GM23338 (cell line): ENCODE data around the gene PRTN3. TPM values are rescaled to one million over a fixed set of nuclear protein-coding genes. Genes with fewer than 3 reads are reported as not detected.

Experiments used
- ATAC-seq: fragments of 200-7000 bp; cut with Tn5 transposase; 3 replicates; pipeline ENCODE4 v1.9.1; 2020
- DNase-seq: peaks from one replicate; pipeline ENCODE4 v3.0.0-alpha.2; 2015; ENCODE audit warnings: low spot score
- H2AFZ ChIP-seq: fragments of 200-600 bp; sonication (generic); 2 replicates; pipeline ENCODE4 v1.8.0; 2016; ENCODE audit warnings: antibody characterized with exemption, mild to moderate bottlenecking, moderate library complexity
- H3F3A ChIP-seq: fragments of 200-600 bp; sonication (generic); replicated peaks from 2 replicates; pipeline ENCODE4 v1.8.0; 2017; ENCODE audit warnings: antibody characterized with exemption, mixed run types, low read depth
- H3K27ac ChIP-seq: fragments of 200-600 bp; sonication (generic); 2 replicates; pipeline ENCODE4 v1.6.1; 2016; ENCODE audit warnings: low read depth
- H3K27me3 ChIP-seq: fragments of 200-600 bp; sonication (generic); 2 replicates; pipeline ENCODE4 v1.8.0; 2016; ENCODE audit warnings: mild to moderate bottlenecking, mixed run types, moderate library complexity; ENCODE audit not compliant: insufficient read depth
- H3K36me3 ChIP-seq: fragments of 200-600 bp; sonication (generic); 2 replicates; pipeline ENCODE4 v1.8.0; 2016; ENCODE audit warnings: mild to moderate bottlenecking; ENCODE audit not compliant: insufficient read depth
- H3K4me1 ChIP-seq: fragments of 200-600 bp; sonication (generic); 2 replicates; pipeline ENCODE4 v1.8.0; 2016; ENCODE audit warnings: mild to moderate bottlenecking, moderate library complexity; ENCODE audit not compliant: insufficient read depth
- H3K4me2 ChIP-seq: fragments of 200-600 bp; sonication (generic); 2 replicates; pipeline ENCODE4 v1.7.1; 2017; ENCODE audit warnings: mixed run types
- H3K4me3 ChIP-seq: fragments of 200-600 bp; sonication (generic); 2 replicates; pipeline ENCODE4 v1.6.1; 2016; ENCODE audit warnings: mixed run types
- H3K79me2 ChIP-seq: fragments of 200-600 bp; sonication (generic); replicated peaks from 2 replicates; pipeline ENCODE4 v1.8.0; 2017; ENCODE audit warnings: mild to moderate bottlenecking; ENCODE audit not compliant: insufficient read depth
- H3K9me2 ChIP-seq: fragments of 200-600 bp; sonication (generic); 2 replicates; pipeline ENCODE4 v1.8.0; 2017; ENCODE audit not compliant: insufficient read depth
- H4K20me1 ChIP-seq: fragments of 200-600 bp; sonication (generic); replicated peaks from 2 replicates; pipeline ENCODE4 v1.8.0; 2017; ENCODE audit warnings: mild to moderate bottlenecking; ENCODE audit not compliant: insufficient read depth
- H3K27ac Mint-ChIP-seq: 2 replicates; pipeline ENCODE4 v1.8.0; 2020; ENCODE audit warnings: inconsistent platforms, mild to moderate bottlenecking, moderate library complexity, mixed read lengths
- H3K27me3 Mint-ChIP-seq: 3 replicates; pipeline ENCODE4 v1.8.0; 2022; ENCODE audit warnings: low read depth, mild to moderate bottlenecking, moderate library complexity, mixed read lengths, inconsistent platforms; ENCODE audit not compliant: insufficient read depth, poor library complexity
- H3K36me3 Mint-ChIP-seq: 3 replicates; pipeline ENCODE4 v1.8.0; 2021; ENCODE audit warnings: low read depth, mild to moderate bottlenecking, inconsistent platforms, moderate library complexity, mixed read lengths
- H3K4me1 Mint-ChIP-seq: 3 replicates; pipeline ENCODE4 v1.8.0; 2020; ENCODE audit warnings: mild to moderate bottlenecking, inconsistent platforms, mixed read lengths
- H3K4me3 Mint-ChIP-seq: 3 replicates; pipeline ENCODE4 v1.8.0; 2021; ENCODE audit warnings: moderate library complexity, mild to moderate bottlenecking, inconsistent platforms, mixed read lengths
- H3K9me3 Mint-ChIP-seq: 3 replicates; pipeline ENCODE4 v1.8.0; 2020; ENCODE audit warnings: moderate library complexity, mild to moderate bottlenecking, inconsistent platforms, mixed read lengths
- EZH2phosphoT487 ChIP-seq: fragments of 200-600 bp; sonication (generic); IDR thresholded peaks from one replicate; pipeline ENCODE4 v1.8.1; 2018; ENCODE audit warnings: antibody characterized with exemption; ENCODE audit not compliant: unreplicated experiment
- NANOG ChIP-seq: IDR thresholded peaks from 2 replicates; pipeline ENCODE4 v1.6.1; 2016; ENCODE audit warnings: antibody characterized with exemption, borderline replicate concordance
- POLR2AphosphoS5 ChIP-seq: IDR thresholded peaks from 2 replicates; pipeline ENCODE4 v1.6.1; 2016; ENCODE audit warnings: antibody characterized with exemption, low read depth
- STAT1 ChIP-seq: IDR thresholded peaks from one replicate; pipeline ENCODE4 v1.6.1; 2016; ENCODE audit warnings: antibody characterized with exemption; ENCODE audit not compliant: unreplicated experiment
- ZNF114 ChIP-seq: fragments of 250-450 bp; sonication (Bioruptor Pico); IDR thresholded peaks from 2 replicates; pipeline ENCODE4 v1.5.0; 2020; ENCODE audit warnings: mild to moderate bottlenecking, moderate library complexity
- ZNF331 ChIP-seq: fragments of 250-450 bp; sonication (Bioruptor Pico); IDR thresholded peaks from 2 replicates; pipeline ENCODE4 v1.5.0; 2020; ENCODE audit warnings: low read depth, mild to moderate bottlenecking, moderate library complexity
- polyA plus RNA-seq: library from polyadenylated mRNA; unstranded; fragments of >200 nt; fragmentation: Nextera tagmentation; extraction: Ambion mirVana; gene quantifications from 2 replicates; pipeline ENCODE4 v1.2.1, GENCODE V29; 2016
- total RNA-seq: library from RNA; depleted of rRNA; stranded (reverse); fragments of >200 nt; shearing (Covaris generic); gene quantifications from 2 replicates; pipeline ENCODE4 v1.2.3, GENCODE V29; 2014
- TF ChIP-seq, protein P1 (sequence below): fragments of 250-450 bp; sonication (Bioruptor Pico); IDR thresholded peaks from 2 replicates; pipeline ENCODE4 v1.5.0; 2020; ENCODE audit warnings: mild to moderate bottlenecking, moderate library complexity
- TF ChIP-seq, protein P2 (sequence below): IDR thresholded peaks from 2 replicates; pipeline ENCODE4 v1.6.1; 2016; ENCODE audit warnings: antibody characterized with exemption

PRTN3 gene
- total and polyA plus RNA-seq, 2 experiments from 2014 or later = 0.21 to 0.68 TPM

DNA sequence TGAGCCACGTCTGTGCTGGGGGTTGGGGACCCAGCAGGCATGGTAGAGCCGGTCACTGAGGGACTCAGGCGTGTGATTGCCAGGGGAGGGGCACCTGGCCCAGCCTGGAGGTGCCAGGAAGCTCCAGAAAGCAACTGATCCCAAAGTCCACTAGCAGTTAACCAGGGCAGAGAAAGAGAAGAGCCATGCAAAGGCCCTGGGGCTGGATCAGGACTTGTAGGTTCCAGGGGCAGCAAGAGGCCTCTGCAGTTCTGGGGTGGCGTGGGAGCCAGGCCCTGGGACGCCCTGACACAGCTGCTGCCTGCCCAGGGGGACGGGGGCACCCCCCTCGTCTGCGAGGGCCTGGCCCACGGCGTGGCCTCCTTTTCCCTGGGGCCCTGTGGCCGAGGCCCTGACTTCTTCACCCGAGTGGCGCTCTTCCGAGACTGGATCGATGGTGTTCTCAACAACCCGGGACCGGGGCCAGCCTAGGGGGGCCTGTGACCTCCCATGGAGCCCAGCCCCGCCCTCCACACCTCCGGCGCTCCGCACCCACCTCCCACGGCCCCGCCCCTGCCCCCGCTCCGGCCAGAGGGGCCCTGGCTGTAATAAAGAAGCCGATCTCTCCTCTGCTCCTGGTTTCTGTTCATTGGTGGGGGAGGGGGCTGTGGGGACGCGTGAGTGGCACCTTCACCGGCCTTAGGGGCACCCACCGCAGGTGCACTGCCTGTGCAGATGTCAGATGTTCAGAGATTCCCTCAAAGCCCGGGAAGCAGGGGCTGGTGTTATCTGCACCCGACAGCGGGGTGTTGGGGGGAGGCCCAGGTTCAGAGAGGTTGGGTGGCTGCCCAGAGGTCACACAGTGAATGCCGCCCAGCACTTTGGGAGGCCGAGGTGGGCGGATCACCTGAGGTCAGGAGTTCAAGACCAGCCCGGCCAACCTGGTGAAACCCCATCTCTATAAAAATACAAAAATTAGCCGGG lies 9.1 kb upstream of the PRTN3 start (continued):
- TF ChIP-seq, protein P1, sequence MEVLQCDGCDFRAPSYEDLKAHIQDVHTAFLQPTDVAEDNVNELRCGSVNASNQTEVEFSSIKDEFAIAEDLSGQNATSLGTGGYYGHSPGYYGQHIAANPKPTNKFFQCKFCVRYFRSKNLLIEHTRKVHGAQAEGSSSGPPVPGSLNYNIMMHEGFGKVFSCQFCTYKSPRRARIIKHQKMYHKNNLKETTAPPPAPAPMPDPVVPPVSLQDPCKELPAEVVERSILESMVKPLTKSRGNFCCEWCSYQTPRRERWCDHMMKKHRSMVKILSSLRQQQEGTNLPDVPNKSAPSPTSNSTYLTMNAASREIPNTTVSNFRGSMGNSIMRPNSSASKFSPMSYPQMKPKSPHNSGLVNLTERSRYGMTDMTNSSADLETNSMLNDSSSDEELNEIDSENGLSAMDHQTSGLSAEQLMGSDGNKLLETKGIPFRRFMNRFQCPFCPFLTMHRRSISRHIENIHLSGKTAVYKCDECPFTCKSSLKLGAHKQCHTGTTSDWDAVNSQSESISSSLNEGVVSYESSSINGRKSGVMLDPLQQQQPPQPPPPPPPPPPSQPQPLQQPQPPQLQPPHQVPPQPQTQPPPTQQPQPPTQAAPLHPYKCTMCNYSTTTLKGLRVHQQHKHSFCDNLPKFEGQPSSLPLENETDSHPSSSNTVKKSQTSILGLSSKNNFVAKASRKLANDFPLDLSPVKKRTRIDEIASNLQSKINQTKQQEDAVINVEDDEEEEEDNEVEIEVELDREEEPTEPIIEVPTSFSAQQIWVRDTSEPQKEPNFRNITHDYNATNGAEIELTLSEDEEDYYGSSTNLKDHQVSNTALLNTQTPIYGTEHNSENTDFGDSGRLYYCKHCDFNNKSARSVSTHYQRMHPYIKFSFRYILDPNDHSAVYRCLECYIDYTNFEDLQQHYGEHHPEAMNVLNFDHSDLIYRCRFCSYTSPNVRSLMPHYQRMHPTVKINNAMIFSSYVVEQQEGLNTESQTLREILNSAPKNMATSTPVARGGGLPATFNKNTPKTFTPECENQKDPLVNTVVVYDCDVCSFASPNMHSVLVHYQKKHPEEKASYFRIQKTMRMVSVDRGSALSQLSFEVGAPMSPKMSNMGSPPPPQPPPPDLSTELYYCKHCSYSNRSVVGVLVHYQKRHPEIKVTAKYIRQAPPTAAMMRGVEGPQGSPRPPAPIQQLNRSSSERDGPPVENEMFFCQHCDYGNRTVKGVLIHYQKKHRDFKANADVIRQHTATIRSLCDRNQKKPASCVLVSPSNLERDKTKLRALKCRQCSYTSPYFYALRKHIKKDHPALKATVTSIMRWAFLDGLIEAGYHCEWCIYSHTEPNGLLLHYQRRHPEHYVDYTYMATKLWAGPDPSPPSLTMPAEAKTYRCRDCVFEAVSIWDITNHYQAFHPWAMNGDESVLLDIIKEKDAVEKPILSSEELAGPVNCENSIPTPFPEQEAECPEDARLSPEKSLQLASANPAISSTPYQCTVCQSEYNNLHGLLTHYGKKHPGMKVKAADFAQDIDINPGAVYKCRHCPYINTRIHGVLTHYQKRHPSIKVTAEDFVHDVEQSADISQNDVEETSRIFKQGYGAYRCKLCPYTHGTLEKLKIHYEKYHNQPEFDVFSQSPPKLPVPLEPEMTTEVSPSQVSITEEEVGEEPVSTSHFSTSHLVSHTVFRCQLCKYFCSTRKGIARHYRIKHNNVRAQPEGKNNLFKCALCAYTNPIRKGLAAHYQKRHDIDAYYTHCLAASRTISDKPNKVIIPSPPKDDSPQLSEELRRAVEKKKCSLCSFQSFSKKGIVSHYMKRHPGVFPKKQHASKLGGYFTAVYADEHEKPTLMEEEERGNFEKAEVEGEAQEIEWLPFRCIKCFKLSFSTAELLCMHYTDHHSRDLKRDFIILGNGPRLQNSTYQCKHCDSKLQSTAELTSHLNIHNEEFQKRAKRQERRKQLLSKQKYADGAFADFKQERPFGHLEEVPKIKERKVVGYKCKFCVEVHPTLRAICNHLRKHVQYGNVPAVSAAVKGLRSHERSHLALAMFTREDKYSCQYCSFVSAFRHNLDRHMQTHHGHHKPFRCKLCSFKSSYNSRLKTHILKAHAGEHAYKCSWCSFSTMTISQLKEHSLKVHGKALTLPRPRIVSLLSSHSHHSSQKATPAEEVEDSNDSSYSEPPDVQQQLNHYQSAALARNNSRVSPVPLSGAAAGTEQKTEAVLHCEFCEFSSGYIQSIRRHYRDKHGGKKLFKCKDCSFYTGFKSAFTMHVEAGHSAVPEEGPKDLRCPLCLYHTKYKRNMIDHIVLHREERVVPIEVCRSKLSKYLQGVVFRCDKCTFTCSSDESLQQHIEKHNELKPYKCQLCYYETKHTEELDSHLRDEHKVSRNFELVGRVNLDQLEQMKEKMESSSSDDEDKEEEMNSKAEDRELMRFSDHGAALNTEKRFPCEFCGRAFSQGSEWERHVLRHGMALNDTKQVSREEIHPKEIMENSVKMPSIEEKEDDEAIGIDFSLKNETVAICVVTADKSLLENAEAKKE (CRISPR knock-in tag) = no peak
- TF ChIP-seq POLR2AphosphoS5 = no peak
- TF ChIP-seq ZNF114 = no peak
- no peak for TF ChIP-seq NANOG
- TF ChIP-seq STAT1 = no peak
- no peak for TF ChIP-seq ZNF331 (CRISPR knock-in tag)
- TF ChIP-seq, protein P2, sequence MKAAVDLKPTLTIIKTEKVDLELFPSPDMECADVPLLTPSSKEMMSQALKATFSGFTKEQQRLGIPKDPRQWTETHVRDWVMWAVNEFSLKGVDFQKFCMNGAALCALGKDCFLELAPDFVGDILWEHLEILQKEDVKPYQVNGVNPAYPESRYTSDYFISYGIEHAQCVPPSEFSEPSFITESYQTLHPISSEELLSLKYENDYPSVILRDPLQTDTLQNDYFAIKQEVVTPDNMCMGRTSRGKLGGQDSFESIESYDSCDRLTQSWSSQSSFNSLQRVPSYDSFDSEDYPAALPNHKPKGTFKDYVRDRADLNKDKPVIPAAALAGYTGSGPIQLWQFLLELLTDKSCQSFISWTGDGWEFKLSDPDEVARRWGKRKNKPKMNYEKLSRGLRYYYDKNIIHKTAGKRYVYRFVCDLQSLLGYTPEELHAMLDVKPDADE = no peak

- H3K27ac Mint-ChIP-seq = no peak overlapping the region
- H3K4me1 ChIP-seq = no peaks in the 10 kb centered on the region
- H3K4me3 Mint-ChIP-seq = no peak overlapping the region
- H3K4me2 ChIP-seq = no peak overlapping the region
- H4K20me1 ChIP-seq = no peaks in the 10 kb centered on the region
- H3K27me3 ChIP-seq = no peaks in the 10 kb centered on the region
- H3F3A ChIP-seq = 0 out of 2 replicates have a peak, but pooled peaks cover 2% of the 10 kb centered on the region
- no peak for DNase-seq
- no peak for ATAC-seq
- H3K9me2 ChIP-seq = no peaks in the 10 kb centered on the region
- no peak overlapping the region for H3K27ac ChIP-seq
- H3K36me3 Mint-ChIP-seq = no peaks in the 10 kb centered on the region
- no peaks in the 10 kb centered on the region; the same call in 2 of the 3 replicates for H3K4me1 Mint-ChIP-seq
- TF ChIP-seq ZNF331 (CRISPR knock-in tag) (no peak), EZH2phosphoT487 (no peak)
- H2AFZ ChIP-seq = no peak overlapping the region
- no peaks in the 10 kb centered on the region for H3K79me2 ChIP-seq
- no peaks in the 10 kb centered on the region for H3K9me3 Mint-ChIP-seq
- peaks cover 6% of the 10 kb centered on the region for H3K27me3 Mint-ChIP-seq
- no peak overlapping the region for H3K4me3 ChIP-seq
- H3K36me3 ChIP-seq = no peaks in the 10 kb centered on the region
Measured at GRCh38 chr19:834216-834615, 6.6 kb upstream of the PRTN3 start.
